Epithelial cell of esophagus (primary cell): ENCODE measurements around the gene CCDC181.

Experiments used
- DNase-seq: peaks from one replicate; pipeline ENCODE4 v3.0.0; 2010; ENCODE audit warnings: low read depth
- H3K4me3 ChIP-seq: 2 replicates; pipeline ENCODE4 v1.5.1; 2011; ENCODE audit warnings: mild to moderate bottlenecking, low read length, control low read depth
- CTCF ChIP-seq: IDR thresholded peaks from 2 replicates; pipeline ENCODE4 v1.5.1; 2011; ENCODE audit warnings: low read depth, mild to moderate bottlenecking, low read length, control low read depth, inconsistent platforms; ENCODE audit not compliant: insufficient read depth; ENCODE audit errors: missing control alignments

Gene CCDC181

GRCh38 chr1:169395955-169396354 lies 31.3 kb downstream of the CCDC181 start:
- peak; percentile 69 for DNase-seq
- no peak for TF ChIP-seq CTCF
- H3K4me3 ChIP-seq, result no peak overlapping the region

- DNase-seq, result no peak
- TF ChIP-seq CTCF, result no peak
- H3K4me3 ChIP-seq, result no peak overlapping the region
These were observed 34.9 kb downstream of the CCDC181 start for GRCh38 chr1:169392406-169392805.

GRCh38 chr1:169390303-169390702 lies 37.0 kb downstream of the CCDC181 start:
- no peak overlapping the region for H3K4me3 ChIP-seq
- no peak for TF ChIP-seq CTCF
- DNase-seq, result no peak

- TF ChIP-seq CTCF, result no peak
- H3K4me3 ChIP-seq, result no peak overlapping the region
- DNase-seq, result peak; percentile 51
These were observed 39.9 kb downstream of the CCDC181 start for GRCh38 chr1:169387399-169387798.

GRCh38 chr1:169383449-169383848 lies 43.8 kb downstream of the CCDC181 start:
- DNase-seq, result no peak
- no peak for TF ChIP-seq CTCF
- H3K4me3 ChIP-seq, result no peak overlapping the region

GRCh38 chr1:169381162-169381561 lies 46.1 kb downstream of the CCDC181 start:
- DNase-seq, result no peak
- H3K4me3 ChIP-seq, result no peak overlapping the region
- no peak for TF ChIP-seq CTCF

- no peak for TF ChIP-seq CTCF
- DNase-seq, result no peak
- H3K4me3 ChIP-seq, result no peak overlapping the region
These were observed 55.9 kb downstream of the CCDC181 start for GRCh38 chr1:169371404-169371803.
